Choroid plexus epithelial cell (primary cell): Measurements from ENCODE around the gene IMMP2L.

Experiments
- DNase-seq: peaks from one replicate; pipeline ENCODE4 v3.0.0-alpha.2; 2010; ENCODE audit warnings: low read depth
- H3K4me3 ChIP-seq: 2 replicates; pipeline ENCODE4 v1.5.1; 2011; ENCODE audit warnings: low read depth, mild to moderate bottlenecking, control low read depth, low read length, moderate library complexity
- CTCF ChIP-seq: conservative IDR thresholded peaks from 2 replicates; pipeline ENCODE4 v1.5.1; 2011; ENCODE audit warnings: low read depth, mild to moderate bottlenecking, control low read depth, inconsistent platforms, low read length, moderate library complexity

The IMMP2L gene

GRCh38 chr7:110693344-110693743 lies 868.9 kb downstream of the IMMP2L start:
- H3K4me3 ChIP-seq = no peak overlapping the region
- no peak for TF ChIP-seq CTCF
- DNase-seq = no peak

DNA sequence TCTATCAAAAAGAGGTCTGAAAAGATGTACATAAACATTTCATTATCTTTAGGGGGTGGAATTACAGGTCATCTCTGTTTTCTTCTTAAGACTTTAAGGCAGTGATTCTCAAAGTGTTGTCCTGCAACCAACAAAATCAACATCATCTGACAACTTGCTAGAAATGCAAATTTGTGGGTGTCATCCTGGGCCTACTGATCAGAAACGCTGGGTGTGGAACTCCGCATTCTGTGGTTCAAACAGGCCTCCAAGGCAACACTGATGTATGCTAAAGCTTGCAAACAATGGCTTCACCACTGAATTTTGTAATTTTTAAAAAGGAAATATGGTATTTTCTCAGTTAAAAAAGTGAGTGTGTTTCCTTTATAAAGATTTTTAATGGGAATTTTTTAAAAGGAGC lies 873.4 kb downstream of the IMMP2L start:
- no peak for TF ChIP-seq CTCF
- no peak overlapping the region for H3K4me3 ChIP-seq
- DNase-seq = no peak

DNA sequence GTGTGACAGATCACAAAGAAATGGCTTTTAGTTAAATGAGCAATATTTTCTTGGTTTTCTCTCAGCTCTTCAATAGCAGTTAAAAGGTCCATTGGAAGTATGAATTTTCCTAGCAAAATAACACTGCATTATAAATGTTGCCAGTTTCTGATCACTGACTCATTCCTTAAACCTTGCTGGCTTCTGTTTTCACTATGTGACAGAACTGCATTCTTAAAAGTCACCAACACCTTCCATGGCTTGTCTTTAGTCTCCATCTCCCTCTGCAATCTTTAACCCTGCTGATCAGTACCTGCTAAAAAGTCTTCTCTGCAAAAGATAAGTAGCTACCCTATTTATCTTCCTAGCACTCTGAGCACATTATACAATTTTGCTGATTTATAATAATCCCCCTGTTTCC lies 876.4 kb downstream of the IMMP2L start:
- no peak for TF ChIP-seq CTCF
- H3K4me3 ChIP-seq = no peak overlapping the region
- DNase-seq = no peak

GRCh38 chr7:110681941-110682340 lies 880.4 kb downstream of the IMMP2L start:
- no peak for DNase-seq
- no peak for TF ChIP-seq CTCF
- H3K4me3 ChIP-seq = no peak overlapping the region

- no peak for TF ChIP-seq CTCF
- DNase-seq = peak; percentile 2
- H3K4me3 ChIP-seq = no peak overlapping the region
Observed at GRCh38 chr7:110677405-110677804, 884.9 kb downstream of the IMMP2L start.

DNA sequence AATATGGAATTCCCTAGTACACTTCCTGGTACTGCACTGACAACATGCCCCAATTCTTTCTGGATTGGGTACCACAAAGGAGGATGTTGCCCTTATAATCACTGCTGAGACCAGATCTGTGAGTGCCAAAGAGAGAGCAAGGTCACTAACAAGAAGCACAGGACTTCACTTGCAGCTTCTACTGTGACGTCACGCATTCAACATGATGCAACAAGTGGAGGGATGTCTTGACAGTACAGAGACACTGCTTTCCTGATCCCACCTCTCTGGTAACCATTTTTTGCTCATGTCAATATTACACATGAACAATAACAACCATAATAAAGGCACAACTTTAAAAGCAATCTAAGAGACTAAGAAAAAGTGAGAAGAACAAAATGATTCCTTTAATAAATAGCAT lies 885.5 kb downstream of the IMMP2L start:
- no peak overlapping the region for H3K4me3 ChIP-seq
- TF ChIP-seq CTCF = no peak
- DNase-seq = no peak

DNA sequence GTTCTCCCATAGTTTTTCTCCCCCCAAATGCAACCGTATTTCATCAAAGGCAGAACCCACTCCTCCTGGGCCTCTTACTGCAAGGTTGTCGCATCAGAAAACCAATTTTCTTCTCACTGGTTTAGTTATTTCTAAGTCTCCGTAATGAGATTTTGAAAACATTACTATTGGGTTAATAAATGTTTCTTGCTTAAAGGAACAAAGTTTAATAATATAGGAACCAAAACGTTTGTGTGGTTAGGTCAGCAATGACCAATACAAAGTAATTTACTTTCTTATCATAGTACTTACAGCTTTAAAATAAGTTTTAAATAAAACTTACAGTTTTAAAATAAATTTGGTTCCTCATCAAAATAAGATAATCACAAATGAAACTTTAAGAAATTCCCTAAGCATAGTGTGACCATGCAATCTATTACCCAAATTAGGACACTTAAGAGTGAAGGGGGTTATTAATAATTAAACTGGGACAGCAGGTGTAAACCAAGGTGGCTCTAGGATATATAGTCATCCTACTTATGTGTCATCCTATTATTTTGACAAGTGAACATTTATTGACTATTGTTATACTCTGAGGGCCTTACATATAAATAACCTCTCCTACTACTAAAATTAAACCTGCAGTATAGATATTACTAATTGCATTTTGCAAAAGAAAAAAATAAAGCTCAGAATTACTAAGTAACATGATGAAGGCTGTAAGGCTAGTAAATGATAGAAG lies 886.7 kb downstream of the IMMP2L start:
- no peak for TF ChIP-seq CTCF
- no peak for DNase-seq
- no peak overlapping the region for H3K4me3 ChIP-seq
